HepG2 (cell line): Measurements from ENCODE around the gene GFRA1. TPM values are rescaled to one million over a fixed set of nuclear protein-coding genes. Genes with fewer than 3 reads are reported as not detected.

Experiments
- ATAC-seq: fragments of 200-7000 bp; cut with Tn5 transposase; 3 replicates; pipeline ENCODE4 v1.9.1; 2020; ENCODE audit warnings: mild to moderate bottlenecking, moderate library complexity
- BruUV-seq: library from RNA; stranded (reverse); fragments of 400-500 nt; replicated peaks from 2 replicates; lab custom pipeline; 2021; lab: Mats Ljungman, UMichigan
- CTCF ChIA-PET: fragments of 300-600 bp; formaldehyde crosslinking; extraction: SDS; loops from one replicate; lab custom pipeline; 2021; ENCODE audit warnings: low total read pairs, inconsistent platforms, low intra/inter-chr PET ratio; lab: Yijun Ruan, JAX
- POLR2A ChIA-PET: fragments of 350-600 bp; sonication (Branson Sonifier 250); formaldehyde crosslinking; loops from one replicate; lab custom pipeline; 2020; ENCODE audit warnings: antibody characterized with exemption, inconsistent platforms; lab: Yijun Ruan, JAX
- DNase-seq: peaks from one replicate; pipeline ENCODE4 v3.0.0-alpha.2; 2015; ENCODE audit warnings: low spot score
- FAIRE-seq: peaks from 3 replicates; lab custom pipeline; 2011; peaks lifted over from hg19 to GRCh38; lab: Jason Lieb, UNC
- H2AFZ ChIP-seq: one replicate; pipeline ENCODE4 v1.6.1; 2011; ENCODE audit warnings: low read length, inconsistent platforms
- H3K27ac ChIP-seq: fragments of 300-600 bp; 3 replicates; pipeline ENCODE4 v1.8.0; 2011; ENCODE audit warnings: mixed run types, mild to moderate bottlenecking, mixed read lengths, low read length, inconsistent platforms; ENCODE audit not compliant: insufficient read depth; ENCODE audit errors: extremely low read length
- H3K27me3 ChIP-seq, 2 experiments: fragments of 200-600 bp in 1 of 2; 2 replicates in 1 of 2; 3 replicates in 1 of 2; pipeline versions ENCODE4 v1.6.0 to v1.8.0; 2011; ENCODE audit warnings: low read length in 2 of 2, mild to moderate bottlenecking in 2 of 2, moderate library complexity in 2 of 2, inconsistent platforms in 1 of 2; ENCODE audit not compliant: insufficient read depth in 2 of 2, control insufficient read depth in 1 of 2
- H3K36me3 ChIP-seq, 2 experiments: fragments of 200-600 bp in 1 of 2; replicated peaks in 1 of 2; 2 replicates in 1 of 2; 3 replicates in 1 of 2; pipeline versions ENCODE4 v1.5.1 to v1.8.0; 2011; ENCODE audit warnings: low read length in 2 of 2, inconsistent platforms in 1 of 2; ENCODE audit not compliant: insufficient read depth in 2 of 2, control insufficient read depth in 1 of 2
- H3K4me1 ChIP-seq: 2 replicates; pipeline ENCODE4 v1.5.1; 2012; ENCODE audit warnings: low read length, inconsistent platforms; ENCODE audit not compliant: insufficient read depth
- H3K4me2 ChIP-seq: 2 replicates; pipeline ENCODE4 v1.6.0; 2011; ENCODE audit warnings: low read depth, low read length, inconsistent platforms
- H3K4me3 ChIP-seq, 3 experiments: fragments of 200-600 bp in 1 of 3; sonication (generic), shearing (Covaris generic) in 1 of 3; replicated peaks in 1 of 3; 2 replicates each; pipeline ENCODE4 v1.5.1; 2011 to 2016; ENCODE audit warnings: low read length in 3 of 3, inconsistent platforms in 2 of 3, low read depth in 2 of 3, mild to moderate bottlenecking in 2 of 3, control low read depth in 1 of 3, mixed read lengths in 1 of 3; ENCODE audit not compliant: insufficient read depth in 1 of 3
- H3K79me2 ChIP-seq: one replicate; pipeline ENCODE4 v1.6.1; 2011; ENCODE audit warnings: low read length, inconsistent platforms; ENCODE audit not compliant: insufficient read depth
- H3K9ac ChIP-seq: 2 replicates; pipeline ENCODE4 v1.6.0; 2011; ENCODE audit warnings: mild to moderate bottlenecking, low read depth, low read length, inconsistent platforms; ENCODE audit not compliant: insufficient read depth
- H3K9me3 ChIP-seq: 2 replicates; pipeline ENCODE4 v1.5.1; 2012; ENCODE audit warnings: mild to moderate bottlenecking, low read length
- H4K20me1 ChIP-seq: 2 replicates; pipeline ENCODE4 v1.6.0; 2011; ENCODE audit warnings: inconsistent platforms, mild to moderate bottlenecking, low read length, moderate library complexity; ENCODE audit not compliant: insufficient read depth
- FUBP1 ChIP-seq: sonication (generic); formaldehyde crosslinking; IDR thresholded peaks from 2 replicates; pipeline ENCODE4 v1.5.1; 2020; ENCODE audit warnings: missing genetic modification reagents, mild to moderate bottlenecking, borderline replicate concordance
- HMG20B ChIP-seq: conservative IDR thresholded peaks from 2 replicates; pipeline ENCODE4 v1.6.1; 2016; ENCODE audit warnings: missing genetic modification reagents, missing compliant biosample characterization
- MAFF ChIP-seq: IDR thresholded peaks from 2 replicates; pipeline ENCODE4 v1.6.1; 2011; ENCODE audit warnings: low read depth, low read length, improper control_type of control experiment
- MAFK ChIP-seq, 2 experiments: IDR thresholded peaks in 1 of 2; conservative IDR thresholded peaks in 1 of 2; 2 replicates each; pipeline ENCODE4 v1.6.1; 2011; ENCODE audit warnings: improper control_type of control experiment in 2 of 2, low read length in 2 of 2
- RARG ChIP-seq: sonication (generic); formaldehyde crosslinking; IDR thresholded peaks from 2 replicates; pipeline ENCODE4 v1.4.0; 2020; ENCODE audit warnings: low read depth, mild to moderate bottlenecking, missing genetic modification reagents
- TRAFD1 ChIP-seq: sonication (generic); formaldehyde crosslinking; IDR thresholded peaks from 2 replicates; pipeline ENCODE4 v1.5.1; 2020; ENCODE audit warnings: missing genetic modification reagents, mild to moderate bottlenecking, borderline replicate concordance
- ZFX ChIP-seq: sonication (generic); formaldehyde crosslinking; IDR thresholded peaks from 2 replicates; pipeline ENCODE4 v1.4.0; 2020; ENCODE audit warnings: mild to moderate bottlenecking, low read depth, missing genetic modification reagents, moderate library complexity
- ZNF644 ChIP-seq: IDR thresholded peaks from 2 replicates; pipeline ENCODE4 v1.6.1; 2016; ENCODE audit warnings: low read depth
- WGBS: methylation state at CpG from one replicate; pipeline ENCODE4 v1.1.6; 2017; ENCODE audit warnings: low lambda C conversion rate; 5-methylcytosine and 5-hydroxymethylcytosine counted together
- in situ Hi-C: cut with HindIII; loops from 2 replicates; pipeline ENCODE4 v1.10.0; 2017; ENCODE audit warnings: low pct_unique_long_range_greater_than_20kb; ENCODE audit not compliant: extremely low pct_ligation_motif_present
- intact Hi-C: fragments of 100-400 bp; cut with micrococcal nuclease; formaldehyde crosslinking; loops from one replicate; pipeline ENCODE4 v1.10.0; 2022; ENCODE audit not compliant: unreplicated experiment
- polyA plus RNA-seq, 8 experiments: library from polyadenylated mRNA; depleted of rRNA in 3 of 8; stranded (reverse) in 7 of 8; unstranded in 1 of 8; fragments of >200 nt; fragmentation: Illumina TruSeq in 4 of 8; extraction: Trizol in 4 of 8; gene quantifications; 2 replicates each; pipeline versions ENCODE4 v1.2.1 to v1.2.3, GENCODE V29; 2011 to 2016; ENCODE audit warnings: low read depth in 4 of 8, missing spikeins in 1 of 8, mixed read lengths in 1 of 8; ENCODE audit not compliant: insufficient read depth in 1 of 8
- total RNA-seq, 5 experiments: library from RNA; depleted of rRNA; stranded (reverse); fragments of >200 nt; fragmentation: Illumina TruSeq; extraction: Trizol; gene quantifications; 2 replicates each; pipeline ENCODE4 v1.2.3, GENCODE V29; 2016; ENCODE audit warnings: low read depth in 1 of 5

The GFRA1 gene
- total and polyA plus RNA-seq, 2 of the 13 experiments (the other 11 are each of a cell fraction or from before 2014, with no cell fraction given): not detected

- Histone ChIP-seq H3K27me3 (no peaks in the 10 kb centered on the region), H3K79me2 (no peaks in the 10 kb centered on the region), H3K9ac (no peak overlapping the region), H2AFZ (no peak overlapping the region), H3K4me3 (no peak overlapping the region), H4K20me1 (no peaks in the 10 kb centered on the region), H3K4me2 (no peak overlapping the region), H3K27ac (no peak overlapping the region), H3K36me3 (no peaks in the 10 kb centered on the region), H3K4me1 (no peaks in the 10 kb centered on the region), H3K9me3 (no peaks in the 10 kb centered on the region)
- WGBS: 42% methylated on average over 9 of the region's 9 CpGs
- no peak for FAIRE-seq
- ChIA-PET POLR2A (no interaction called here), CTCF (no interaction called here)
- no peak for TF ChIP-seq FUBP1 (CRISPR knock-in tag)
- TF ChIP-seq TRAFD1 (CRISPR knock-in tag): no peak
- no peak for TF ChIP-seq RARG
- TF ChIP-seq MAFF: peak; percentile 26; the same call in 1 of the 2 replicates
- TF ChIP-seq MAFK (conservative IDR thresholded peaks at IDR 0.05 in 1 of 2, IDR thresholded peaks at IDR 0.05 in 1 of 2; ENCODE audit: low read length in 2 of 2): peak in 1 of 2 experiments; percentile 61; a peak in 2 of 4 replicates
- TF ChIP-seq HMG20B: no peak
- TF ChIP-seq ZFX (CRISPR knock-in tag): no peak
- no peak for TF ChIP-seq ZNF644 (CRISPR knock-in tag)
- intact Hi-C loops: no loop called here
- in situ Hi-C loops: no loop called here
- no peak for ATAC-seq
- no TSS peak for BruUV-seq
- DNase-seq: no peak
Measured at GRCh38 chr10:116246263-116246662, 26.7 kb downstream of the GFRA1 start.
